SU-DHL-6 (cell line): ENCODE data around the gene DUSP2.
A peak's percentile ranks its signal among the peaks of the same experiment; 100 is the strongest.

Experiments used
- H2AFZ ChIP-seq: fragments of 200-600 bp; sonication (generic); 2 replicates; pipeline ENCODE4 v1.6.1; 2014; ENCODE audit warnings: low read depth, mild to moderate bottlenecking, moderate library complexity, mixed read lengths, antibody characterized with exemption, low read length; ENCODE audit not compliant: severe bottlenecking
- H3F3A ChIP-seq: fragments of 200-600 bp; shearing (Covaris generic); 2 replicates; pipeline ENCODE4 v1.6.0; 2016; ENCODE audit warnings: antibody characterized with exemption, mild to moderate bottlenecking; ENCODE audit not compliant: insufficient read depth
- H3K27ac ChIP-seq: fragments of 200-600 bp; sonication (generic); 2 replicates; pipeline ENCODE4 v1.5.1; 2016; ENCODE audit warnings: low read depth, mild to moderate bottlenecking, low read length, moderate library complexity, mixed read lengths
- H3K27me3 ChIP-seq: fragments of 200-600 bp; sonication (generic), shearing (Covaris generic); 2 replicates; pipeline ENCODE4 v1.6.0; 2014; ENCODE audit warnings: mild to moderate bottlenecking, low read length
- H3K36me3 ChIP-seq: fragments of 200-600 bp; sonication (generic); 2 replicates; pipeline ENCODE4 v1.6.1; 2014; ENCODE audit warnings: mild to moderate bottlenecking, low read length, mixed read lengths
- H3K4me2 ChIP-seq: fragments of 300-600, 200-600 bp; shearing (Covaris generic), sonication (generic); 2 replicates; pipeline ENCODE4 v1.6.0; 2014; ENCODE audit warnings: low read length, low read depth, mild to moderate bottlenecking; ENCODE audit not compliant: poor library complexity, severe bottlenecking
- H3K4me3 ChIP-seq: fragments of 200-600 bp; sonication (generic); 2 replicates; pipeline ENCODE4 v1.5.1; 2014; ENCODE audit warnings: antibody characterized with exemption, low read length, mild to moderate bottlenecking, mixed read lengths; ENCODE audit not compliant: insufficient read depth, poor library complexity, severe bottlenecking
- H3K79me2 ChIP-seq: fragments of 200-600 bp; sonication (generic); 2 replicates; pipeline ENCODE4 v1.6.1; 2014; ENCODE audit warnings: mild to moderate bottlenecking, low read length, moderate library complexity; ENCODE audit not compliant: insufficient read depth
- H3K9ac ChIP-seq: fragments of 200-600 bp; sonication (generic); 2 replicates; pipeline ENCODE4 v1.7.0; 2014; ENCODE audit warnings: mild to moderate bottlenecking, low read length
- H3K9me2 ChIP-seq: fragments of 200-600 bp; sonication (generic); replicated peaks from 2 replicates; pipeline ENCODE4 v1.6.1; 2014; ENCODE audit warnings: low read length; ENCODE audit not compliant: insufficient read depth
- H3K9me3 ChIP-seq: fragments of 200-600 bp; sonication (generic); 2 replicates; pipeline ENCODE4 v1.6.1; 2014; ENCODE audit warnings: low read length, mixed read lengths; ENCODE audit not compliant: insufficient read depth
- H4K20me1 ChIP-seq: fragments of 200-600 bp; sonication (generic); 2 replicates; pipeline ENCODE4 v1.6.1; 2014; ENCODE audit warnings: low read depth, mild to moderate bottlenecking, antibody characterized with exemption, low read length, moderate library complexity, mixed read lengths
- CTCF ChIP-seq: fragments of 200-600 bp; sonication (generic); IDR thresholded peaks from one replicate; pipeline ENCODE4 v1.5.1; 2017; ENCODE audit warnings: antibody characterized with exemption, mild to moderate bottlenecking, low read length, moderate library complexity; ENCODE audit not compliant: insufficient read depth, poor library complexity, severe bottlenecking
- EZH2phosphoT487 ChIP-seq: fragments of 200-600 bp; sonication (generic), shearing (Covaris generic); conservative IDR thresholded peaks from 2 replicates; pipeline ENCODE4 v1.6.1; 2018; ENCODE audit warnings: mild to moderate bottlenecking, antibody characterized with exemption, low read length, moderate library complexity, mixed read lengths

Gene DUSP2

GRCh38 chr2:96115631-96116423 is 29.4 kb downstream of the DUSP2 start:
- TF ChIP-seq CTCF (no peak), EZH2phosphoT487 (no peak)
- Histone ChIP-seq H3K4me2 (peak overlapping the region; percentile 64), H3K36me3 (no peaks in the 10 kb centered on the region), H3K27me3 (no peaks in the 10 kb centered on the region), H4K20me1 (no peaks in the 10 kb centered on the region), H2AFZ (peak overlapping the region; percentile 92), H3K9ac (no peak overlapping the region), H3K9me2 (no peaks in the 10 kb centered on the region), H3K79me2 (no peaks in the 10 kb centered on the region), H3F3A (no peaks in the 10 kb centered on the region), H3K27ac (no peak overlapping the region), H3K9me3 (no peaks in the 10 kb centered on the region), H3K4me3 (peak overlapping the region; percentile 58)

- Histone ChIP-seq H4K20me1 (no peaks in the 10 kb centered on the region), H3K9ac (no peak overlapping the region), H3K9me2 (no peaks in the 10 kb centered on the region), H3K36me3 (no peaks in the 10 kb centered on the region), H3K4me3 (no peak overlapping the region), H3K9me3 (no peaks in the 10 kb centered on the region), H3K27me3 (no peaks in the 10 kb centered on the region), H3K27ac (no peak overlapping the region), H3F3A (no peaks in the 10 kb centered on the region), H2AFZ (no peak overlapping the region), H3K4me2 (no peak overlapping the region), H3K79me2 (no peaks in the 10 kb centered on the region)
- no peak for TF ChIP-seq CTCF
- no peak for TF ChIP-seq EZH2phosphoT487
These were observed 30.2 kb downstream of the DUSP2 start for GRCh38 chr2:96114903-96115581.

GRCh38 chr2:96114546-96114902 is 30.7 kb downstream of the DUSP2 start:
- H3K36me3 ChIP-seq = no peaks in the 10 kb centered on the region
- no peaks in the 10 kb centered on the region for H3K9me2 ChIP-seq
- H3K9me3 ChIP-seq = no peaks in the 10 kb centered on the region
- no peak overlapping the region for H3K4me2 ChIP-seq
- no peak for TF ChIP-seq CTCF
- no peak for TF ChIP-seq EZH2phosphoT487
- H4K20me1 ChIP-seq = no peaks in the 10 kb centered on the region
- H3K27ac ChIP-seq = no peak overlapping the region
- H3K4me3 ChIP-seq = no peak overlapping the region
- H3K27me3 ChIP-seq = no peaks in the 10 kb centered on the region
- no peak overlapping the region for H3K9ac ChIP-seq
- H3K79me2 ChIP-seq = no peaks in the 10 kb centered on the region
- H2AFZ ChIP-seq = no peak overlapping the region
- H3F3A ChIP-seq = no peaks in the 10 kb centered on the region
